ENCODE measurements around the gene AQP11. TPM values are rescaled to one million over a fixed set of nuclear protein-coding genes. Genes with fewer than 3 reads are reported as not detected.
A peak's percentile ranks its signal among the peaks of the same experiment; 100 is the strongest.

AQP11 gene
- total RNA-seq, 1 donor from 2014 or later, result 0.58 TPM

DNA sequence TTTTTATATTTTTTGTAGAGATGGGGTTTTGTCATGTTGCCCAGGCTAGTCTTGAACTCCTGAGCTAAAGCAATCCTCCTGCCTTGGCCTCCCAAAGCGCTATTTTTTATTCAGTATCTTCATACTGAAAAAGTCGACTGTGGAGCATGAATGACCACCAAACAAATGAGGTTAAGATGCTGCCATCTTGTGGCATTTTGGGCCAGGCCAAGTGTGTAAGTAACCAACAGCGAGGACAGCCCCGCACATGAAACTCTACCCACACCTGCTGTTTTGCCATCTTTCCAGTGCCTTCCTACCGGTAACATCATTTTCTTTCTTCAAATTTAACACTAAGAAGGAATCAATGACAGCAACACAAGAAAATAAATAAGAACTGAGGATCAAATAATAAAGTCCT is 32.2 kb upstream of the AQP11 start:
- no peak for DNase-seq (ENCODE audit: low read depth)
- H3K4me3 ChIP-seq (ENCODE audit: low read depth, low read length), result no peak overlapping the region
- TF ChIP-seq, protein P1, sequence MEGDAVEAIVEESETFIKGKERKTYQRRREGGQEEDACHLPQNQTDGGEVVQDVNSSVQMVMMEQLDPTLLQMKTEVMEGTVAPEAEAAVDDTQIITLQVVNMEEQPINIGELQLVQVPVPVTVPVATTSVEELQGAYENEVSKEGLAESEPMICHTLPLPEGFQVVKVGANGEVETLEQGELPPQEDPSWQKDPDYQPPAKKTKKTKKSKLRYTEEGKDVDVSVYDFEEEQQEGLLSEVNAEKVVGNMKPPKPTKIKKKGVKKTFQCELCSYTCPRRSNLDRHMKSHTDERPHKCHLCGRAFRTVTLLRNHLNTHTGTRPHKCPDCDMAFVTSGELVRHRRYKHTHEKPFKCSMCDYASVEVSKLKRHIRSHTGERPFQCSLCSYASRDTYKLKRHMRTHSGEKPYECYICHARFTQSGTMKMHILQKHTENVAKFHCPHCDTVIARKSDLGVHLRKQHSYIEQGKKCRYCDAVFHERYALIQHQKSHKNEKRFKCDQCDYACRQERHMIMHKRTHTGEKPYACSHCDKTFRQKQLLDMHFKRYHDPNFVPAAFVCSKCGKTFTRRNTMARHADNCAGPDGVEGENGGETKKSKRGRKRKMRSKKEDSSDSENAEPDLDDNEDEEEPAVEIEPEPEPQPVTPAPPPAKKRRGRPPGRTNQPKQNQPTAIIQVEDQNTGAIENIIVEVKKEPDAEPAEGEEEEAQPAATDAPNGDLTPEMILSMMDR (conservative IDR thresholded peaks at IDR 0.05; ENCODE audit: low read depth, low read length), result peak; percentile 47

DNA sequence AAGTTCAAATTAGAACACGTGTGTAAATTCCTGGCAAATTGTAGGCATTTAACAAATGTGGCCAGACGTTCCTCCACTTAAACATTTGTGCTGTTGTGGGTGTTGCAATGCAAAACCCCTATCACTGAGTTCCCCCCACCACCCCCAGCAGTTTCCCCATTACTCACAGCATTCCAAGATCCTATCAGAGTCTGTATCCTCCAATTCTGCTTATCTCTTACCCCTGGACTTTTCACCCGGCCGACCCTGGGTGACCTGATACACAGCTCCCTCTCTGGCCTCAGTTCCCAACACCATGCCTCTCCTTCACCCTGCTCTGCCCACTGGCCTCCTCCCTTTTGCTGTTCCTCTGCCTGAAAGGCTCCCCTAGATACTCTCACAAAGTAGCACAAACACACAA is 31.4 kb upstream of the AQP11 start:
- no peak overlapping the region for H3K4me3 ChIP-seq (ENCODE audit: low read depth, low read length)
- TF ChIP-seq, protein P1 (conservative IDR thresholded peaks at IDR 0.05; ENCODE audit: low read depth, low read length), result no peak

DNA sequence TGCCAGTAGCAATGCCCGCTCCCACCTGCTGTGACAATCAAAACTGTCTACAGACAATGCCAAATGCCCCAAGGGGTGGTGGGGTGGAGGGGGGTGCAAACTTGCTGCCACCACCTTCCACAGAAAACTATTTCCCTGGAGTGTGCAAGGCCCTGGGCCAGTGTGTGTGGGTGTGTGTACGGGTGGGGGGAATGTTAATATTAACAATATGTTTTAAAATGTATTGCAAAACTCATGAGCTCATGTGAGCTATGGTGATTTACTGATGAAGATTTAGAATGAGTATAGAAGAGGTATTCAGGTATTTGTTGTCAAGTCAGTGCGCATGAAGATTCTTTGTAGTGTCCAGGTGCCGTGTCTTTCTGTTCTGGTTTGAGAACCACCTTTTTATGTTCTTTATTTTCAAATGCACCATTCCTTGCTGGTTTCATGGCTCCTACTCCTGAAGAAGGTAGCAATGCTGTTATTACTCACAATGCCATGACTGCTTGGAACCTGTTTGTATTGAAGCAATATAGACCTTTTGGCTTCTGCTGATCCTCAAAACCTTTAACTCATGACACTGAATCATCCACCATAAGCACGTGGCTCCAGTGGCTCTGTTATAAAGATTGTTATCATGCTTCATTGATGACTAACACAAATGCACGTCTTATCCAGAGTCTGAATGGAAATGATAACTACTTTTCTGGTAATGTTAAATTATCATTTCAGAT is 29.9 kb upstream of the AQP11 start:
- peak; percentile 77 for DNase-seq (ENCODE audit: low read depth)
- TF ChIP-seq, protein P1 (conservative IDR thresholded peaks at IDR 0.05; ENCODE audit: low read depth, low read length), result no peak
- H3K4me3 ChIP-seq (ENCODE audit: low read depth, low read length), result no peak overlapping the region

More for the DNA sequence above, 31.4 kb upstream of the AQP11 start:
- no peak for DNase-seq (ENCODE audit: low read depth)

DNA sequence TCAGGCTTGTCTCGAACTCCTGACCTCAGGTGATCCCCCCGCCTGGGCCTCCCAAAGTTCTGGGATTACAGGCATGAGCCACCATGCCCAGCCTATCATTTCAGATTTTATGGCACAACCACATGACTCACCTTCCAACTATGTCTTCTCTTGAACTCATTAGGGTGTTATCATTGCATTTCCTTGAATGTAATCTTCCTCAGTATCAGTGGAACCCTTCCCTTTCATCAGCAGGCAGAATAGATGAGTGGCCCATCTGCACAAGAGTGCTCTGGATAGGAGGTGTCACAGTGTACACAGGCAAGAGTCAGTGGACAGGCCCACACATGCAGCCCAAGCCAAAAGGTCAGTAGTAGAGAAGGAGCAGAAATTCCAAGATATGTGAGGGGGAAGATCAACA is 29.1 kb upstream of the AQP11 start:
- H3K4me3 ChIP-seq (ENCODE audit: low read depth, low read length), result no peak overlapping the region
- DNase-seq (ENCODE audit: low read depth), result peak; percentile 15
- TF ChIP-seq, protein P1 (conservative IDR thresholded peaks at IDR 0.05; ENCODE audit: low read depth, low read length), result no peak

DNA sequence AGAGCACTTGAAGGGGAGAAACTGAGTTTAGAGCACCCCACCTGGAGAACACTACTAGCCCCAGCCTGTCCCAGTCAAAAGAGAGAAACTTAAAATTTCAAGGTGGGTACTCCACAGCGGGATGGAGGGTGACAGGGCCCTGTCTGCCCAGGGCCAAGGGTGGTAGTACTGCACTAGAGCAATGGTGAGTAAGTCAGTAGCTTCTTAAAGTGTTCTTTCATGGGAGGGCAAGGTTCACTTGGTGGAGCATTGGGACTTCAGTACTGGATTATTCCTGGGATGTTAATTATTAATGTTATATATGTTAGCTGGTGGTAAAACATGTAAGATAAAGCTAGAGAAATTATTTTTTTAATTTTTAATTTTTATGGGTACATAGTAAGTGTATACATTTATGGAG is 28.5 kb upstream of the AQP11 start:
- no peak for DNase-seq (ENCODE audit: low read depth)
- H3K4me3 ChIP-seq (ENCODE audit: low read depth, low read length), result no peak overlapping the region
- TF ChIP-seq, protein P1 (conservative IDR thresholded peaks at IDR 0.05; ENCODE audit: low read depth, low read length), result no peak

DNA sequence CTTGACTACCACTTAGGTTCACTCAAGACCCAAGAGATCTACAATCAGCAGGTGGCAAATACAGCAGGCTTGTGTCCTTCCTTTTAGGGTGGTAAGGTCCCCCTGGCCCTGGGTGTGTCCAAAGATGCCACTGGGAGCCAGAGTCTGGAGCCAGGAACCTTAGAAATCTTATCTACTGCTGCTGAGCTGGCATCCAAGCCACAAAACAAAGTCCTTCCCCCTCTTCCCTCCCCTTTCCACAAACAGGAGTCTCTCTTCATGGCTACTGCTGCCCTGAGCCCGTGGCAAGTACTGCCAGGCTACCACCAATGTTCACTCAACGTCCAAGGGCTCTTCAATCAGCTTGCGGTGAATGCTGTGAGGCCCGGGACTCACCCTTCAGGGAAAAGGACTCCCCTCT is 21.4 kb upstream of the AQP11 start:
- DNase-seq (ENCODE audit: low read depth), result no peak
- TF ChIP-seq, protein P1 (conservative IDR thresholded peaks at IDR 0.05; ENCODE audit: low read depth, low read length), result no peak
- no peak overlapping the region for H3K4me3 ChIP-seq (ENCODE audit: low read depth, low read length)

All from epithelial cell of proximal tubule (primary cell).